HEK293 (cell line): ENCODE measurements around the gene ITPA.

Source experiments
- CTCF ChIA-PET: fragments of 350-600 bp; formaldehyde crosslinking; extraction: SDS; loops from one replicate; lab custom pipeline; 2021; ENCODE audit warnings: antibody characterized with exemption; lab: Yijun Ruan, JAX
- POLR2A ChIA-PET: fragments of 300-600 bp; formaldehyde crosslinking; extraction: SDS; loops from one replicate; lab custom pipeline; 2020; ENCODE audit warnings: antibody characterized with exemption, inconsistent platforms; lab: Yijun Ruan, JAX
- H3K27ac ChIP-seq: fragments of 200-500 bp; sonication (Bioruptor generic); 2 replicates; pipeline ENCODE4 v1.5.1; 2014; ENCODE audit warnings: low read depth, low read length, control low read depth, inconsistent platforms; ENCODE audit errors: extremely low read depth
- H3K36me3 ChIP-seq, 2 experiments: fragments of 200-500 bp in 1 of 2; sonication (Bioruptor generic) in 1 of 2; 1 replicate in 1 of 2; 2 replicates in 1 of 2; pipeline ENCODE4 v1.5.1; 2014 to 2017; ENCODE audit warnings: inconsistent platforms in 2 of 2, low read length in 2 of 2; ENCODE audit not compliant: control insufficient read depth in 2 of 2, insufficient read depth in 1 of 2
- H3K4me1 ChIP-seq: fragments of 200-500 bp; sonication (Bioruptor generic); 2 replicates; pipeline ENCODE4 v1.5.1; 2014; ENCODE audit warnings: mild to moderate bottlenecking, low read length, inconsistent platforms; ENCODE audit not compliant: control insufficient read depth, insufficient read depth
- H3K4me3 ChIP-seq: 2 replicates; pipeline ENCODE4 v1.5.1; 2011; ENCODE audit warnings: low read depth, mild to moderate bottlenecking, control low read depth, low read length, moderate library complexity
- H3K9me3 ChIP-seq: fragments of 200-500 bp; sonication (Bioruptor generic); 2 replicates; pipeline ENCODE4 v1.5.1; 2014; ENCODE audit warnings: low read depth, low read length, inconsistent platforms; ENCODE audit not compliant: control insufficient read depth, insufficient read depth
- EGR2 ChIP-seq: fragments of 450-650 bp; formaldehyde crosslinking; IDR thresholded peaks from 2 replicates; pipeline ENCODE4 v1.5.1; 2016; ENCODE audit warnings: low read depth, missing biosample characterization, missing genetic modification characterization
- HOXC10 ChIP-seq: sonication (generic); formaldehyde crosslinking; IDR thresholded peaks from 2 replicates; pipeline ENCODE4 v1.8.1; 2023; ENCODE audit warnings: mild to moderate bottlenecking, missing genetic modification reagents
- PRDM2 ChIP-seq: fragments of 450-650 bp; formaldehyde crosslinking; IDR thresholded peaks from 2 replicates; pipeline ENCODE4 v1.5.1; 2016; ENCODE audit warnings: missing biosample characterization, missing genetic modification characterization, borderline replicate concordance
- ZBTB26 ChIP-seq: fragments of 450-650 bp; formaldehyde crosslinking; optimal IDR thresholded peaks from 2 replicates; pipeline ENCODE3; 2016; ENCODE audit warnings: missing biosample characterization, mild to moderate bottlenecking, missing genetic modification characterization
- ZBTB49 ChIP-seq: fragments of 450-650 bp; formaldehyde crosslinking; IDR thresholded peaks from 2 replicates; pipeline ENCODE4 v1.5.1; 2016; ENCODE audit warnings: missing biosample characterization, missing genetic modification characterization, low read depth
- ZEB2 ChIP-seq: fragments of 450-650 bp; formaldehyde crosslinking; IDR thresholded peaks from 2 replicates; pipeline ENCODE4 v1.5.1; 2016; ENCODE audit warnings: missing biosample characterization, missing genetic modification characterization
- ZFHX2 ChIP-seq: fragments of 450-650 bp; formaldehyde crosslinking; conservative IDR thresholded peaks from 2 replicates; pipeline ENCODE4 v1.5.1; 2016; ENCODE audit warnings: missing biosample characterization, missing genetic modification characterization
- ZNF132 ChIP-seq: fragments of 450-650 bp; formaldehyde crosslinking; IDR thresholded peaks from 2 replicates; pipeline ENCODE4 v1.5.1; 2017; ENCODE audit warnings: missing biosample characterization, missing genetic modification characterization, borderline replicate concordance
- ZNF280D ChIP-seq: fragments of 450-650 bp; formaldehyde crosslinking; IDR thresholded peaks from 2 replicates; pipeline ENCODE4 v1.5.1; 2016; ENCODE audit warnings: missing biosample characterization, missing genetic modification characterization
- ZNF354C ChIP-seq: fragments of 450-650 bp; formaldehyde crosslinking; IDR thresholded peaks from 2 replicates; pipeline ENCODE4 v1.5.1; 2016; ENCODE audit warnings: missing biosample characterization, missing genetic modification characterization, low read depth, borderline replicate concordance
- ZNF416 ChIP-seq: fragments of 450-650 bp; formaldehyde crosslinking; IDR thresholded peaks from 2 replicates; pipeline ENCODE4 v1.5.1; 2016; ENCODE audit warnings: missing biosample characterization, missing genetic modification characterization
- ZNF544 ChIP-seq: fragments of 450-650 bp; formaldehyde crosslinking; IDR thresholded peaks from 2 replicates; pipeline ENCODE4 v1.5.0; 2017; ENCODE audit warnings: missing biosample characterization, missing genetic modification characterization
- ZNF548 ChIP-seq: fragments of 450-650 bp; formaldehyde crosslinking; IDR thresholded peaks from 2 replicates; pipeline ENCODE4 v1.5.1; 2016; ENCODE audit warnings: missing biosample characterization, missing genetic modification characterization
- ZNF555 ChIP-seq: fragments of 450-650 bp; formaldehyde crosslinking; conservative IDR thresholded peaks from 2 replicates; pipeline ENCODE4 v1.5.1; 2017; ENCODE audit warnings: missing biosample characterization, mild to moderate bottlenecking, missing genetic modification characterization, inconsistent platforms
- ZNF571 ChIP-seq: fragments of 450-650 bp; formaldehyde crosslinking; IDR thresholded peaks from 2 replicates; pipeline ENCODE4 v1.5.0; 2017; ENCODE audit warnings: missing biosample characterization, missing genetic modification characterization
- ZNF707 ChIP-seq: fragments of 450-650 bp; formaldehyde crosslinking; IDR thresholded peaks from 2 replicates; pipeline ENCODE4 v1.5.1; 2016; ENCODE audit warnings: missing biosample characterization, missing genetic modification characterization
- ZNF843 ChIP-seq: fragments of 450-650 bp; formaldehyde crosslinking; IDR thresholded peaks from 2 replicates; pipeline ENCODE4 v1.5.1; 2016; ENCODE audit warnings: missing biosample characterization, missing genetic modification characterization

Gene ITPA

GRCh38 chr20:3209946-3210317, 634 bp downstream of the ITPA start:
- ChIA-PET CTCF (interaction anchor here (1.2 to 3.1 kb wide), 2 partner anchors 9 to 48 kb away, joined by 3 to 21 read pairs; no protein-coding TSS in a partner anchor), POLR2A (interaction anchor here (1.3 to 1.5 kb wide), 2 partner anchors 17 to 22 kb away, joined by 3 to 5 read pairs; no protein-coding TSS in a partner anchor)
- TF ChIP-seq ZNF843 (tag by site-specific recombination) (no peak), ZBTB49 (tag by site-specific recombination) (no peak), ZBTB26 (tag by site-specific recombination) (peak; percentile 1), HOXC10 (CRISPR knock-in tag) (no peak)

GRCh38 chr20:3210346-3210745, 1.0 kb downstream of the ITPA start:
- ChIA-PET POLR2A (interaction anchor here (1.3 to 1.5 kb wide), 2 partner anchors 17 to 22 kb away, joined by 3 to 5 read pairs; no protein-coding TSS in a partner anchor), CTCF (interaction anchor here (1.2 to 3.1 kb wide), 2 partner anchors 8 to 49 kb away, joined by 3 to 21 read pairs; no protein-coding TSS in a partner anchor)
- TF ChIP-seq ZNF416 (tag by site-specific recombination) (no peak), ZNF571 (tag by site-specific recombination) (no peak), EGR2 (tag by site-specific recombination) (peak; percentile 64; the same call in 1 of the 2 replicates), ZFHX2 (tag by site-specific recombination) (peak; percentile 60)
- TF ChIP-seq, all 188 proteins: peak for 2
- peak overlapping the region; percentile 61; the same call in 1 of the 2 replicates for H3K27ac ChIP-seq
- peaks cover 12% of the 10 kb centered on the region for H3K4me1 ChIP-seq
- no peaks in the 10 kb centered on the region for H3K9me3 ChIP-seq
- H3K36me3 ChIP-seq = peaks cover 7 to 21% of the 10 kb centered on the region in 2 experiments; a peak in 2 of 3 replicates
- H3K4me3 ChIP-seq = peak overlapping the region; percentile 69; the same call in 1 of the 2 replicates

More at GRCh38 chr20:3209946-3210317, 634 bp downstream of the ITPA start:
- Histone ChIP-seq H3K4me3 (peak overlapping the region; percentile 69), H3K27ac (peak overlapping the region; percentile 61; the same call in 1 of the 2 replicates), H3K4me1 (peaks cover 12% of the 10 kb centered on the region), H3K36me3 (peaks cover 5 to 17% of the 10 kb centered on the region in 2 experiments; a peak in 2 of 3 replicates), H3K9me3 (no peaks in the 10 kb centered on the region)

GRCh38 chr20:3213226-3213625, 3.9 kb downstream of the ITPA start:
- Histone ChIP-seq H3K4me3 (no peak overlapping the region), H3K4me1 (peaks cover 9% of the 10 kb centered on the region), H3K27ac (no peak overlapping the region), H3K9me3 (no peaks in the 10 kb centered on the region), H3K36me3 (peaks cover 24 to 31% of the 10 kb centered on the region in 2 experiments; a peak in 2 of 3 replicates)
- CTCF ChIA-PET = interaction anchor here (0.5 to 1.1 kb wide), 4 partner anchors 11 to 360 kb away, joined by 3 to 4 read pairs (median 3); no protein-coding TSS in a partner anchor
- POLR2A ChIA-PET = interaction anchor here (0.6 kb wide), 1 partner anchor 53 kb away, joined by 4 read pairs; the partner anchor contains the start of genes FASTKD5 and UBOX5
- TF ChIP-seq ZNF555 (tag by site-specific recombination) (no peak), ZNF132 (tag by site-specific recombination) (no peak), ZNF707 (tag by site-specific recombination) (no peak), ZNF548 (tag by site-specific recombination) (no peak), ZEB2 (tag by site-specific recombination) (no peak), ZNF280D (tag by site-specific recombination) (no peak), PRDM2 (tag by site-specific recombination) (no peak), ZNF354C (no peak), ZNF544 (no peak)
